ENCODE data around the gene RNASE13.
A peak's percentile ranks its signal among the peaks of the same experiment; 100 is the strongest.
"Not testable (repeated sequence)": the region's sequence is repeated elsewhere in the genome, so short reads cannot be mapped to it uniquely, and the experiment has no call there.

The RNASE13 gene

DNA sequence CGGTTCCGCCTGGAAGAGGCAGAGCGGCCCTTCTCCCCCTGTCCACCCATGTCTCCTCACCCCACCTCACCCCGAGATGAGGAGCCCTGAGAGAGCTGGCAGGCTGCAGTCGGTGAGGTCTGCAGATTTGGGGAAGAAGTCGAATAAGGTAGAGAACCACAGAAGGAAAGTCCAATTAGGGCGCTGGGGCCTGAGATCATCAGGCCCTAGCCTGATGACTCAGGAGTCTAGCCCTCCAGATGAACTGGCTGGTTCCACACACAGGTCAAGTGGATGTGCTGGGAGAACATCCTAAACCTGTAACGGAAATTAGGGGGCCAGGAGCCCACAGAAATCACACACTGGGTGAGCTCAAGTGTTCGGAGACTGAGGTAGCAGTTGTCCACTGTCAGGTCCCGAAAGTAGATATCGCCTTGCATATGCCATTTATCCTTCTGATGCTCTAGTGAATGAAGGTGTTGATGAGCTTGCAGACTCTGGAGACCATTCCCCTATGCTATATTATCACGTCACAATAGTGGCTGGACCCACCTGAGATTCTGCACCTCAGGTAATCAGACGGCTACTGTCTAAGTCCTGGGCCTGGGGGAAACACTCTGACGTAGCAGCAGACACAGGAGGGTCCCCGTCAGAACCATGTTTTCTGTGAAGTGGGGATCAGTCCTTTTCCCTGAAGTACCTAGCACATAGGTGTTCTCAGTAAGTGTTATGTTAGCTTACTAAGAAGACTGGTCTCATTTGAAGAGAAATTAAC lies 45.7 kb downstream of the RNASE13 start:
- no peak for DNase-seq (ENCODE audit: low read depth)

DNA sequence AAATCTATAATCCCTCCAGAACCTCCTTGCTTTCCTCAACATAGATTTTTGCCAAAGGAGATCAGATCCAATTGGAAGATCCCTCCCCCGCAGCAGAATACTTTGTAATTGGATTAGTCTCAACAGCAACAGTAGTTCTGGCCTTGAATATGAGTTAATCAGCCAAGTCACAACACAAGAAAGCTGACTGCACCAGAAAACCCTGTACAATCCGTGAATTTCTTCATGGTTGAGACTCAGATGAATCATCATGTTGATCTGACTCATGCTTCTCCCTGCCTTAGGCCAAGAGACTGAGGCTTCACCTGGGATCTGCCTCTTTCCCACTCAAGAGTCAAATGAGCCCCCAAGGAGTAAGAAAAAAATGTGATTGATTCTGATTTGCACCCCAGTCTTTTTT lies 47.8 kb downstream of the RNASE13 start:
- DNase-seq (ENCODE audit: low read depth): peak; percentile 93

DNA sequence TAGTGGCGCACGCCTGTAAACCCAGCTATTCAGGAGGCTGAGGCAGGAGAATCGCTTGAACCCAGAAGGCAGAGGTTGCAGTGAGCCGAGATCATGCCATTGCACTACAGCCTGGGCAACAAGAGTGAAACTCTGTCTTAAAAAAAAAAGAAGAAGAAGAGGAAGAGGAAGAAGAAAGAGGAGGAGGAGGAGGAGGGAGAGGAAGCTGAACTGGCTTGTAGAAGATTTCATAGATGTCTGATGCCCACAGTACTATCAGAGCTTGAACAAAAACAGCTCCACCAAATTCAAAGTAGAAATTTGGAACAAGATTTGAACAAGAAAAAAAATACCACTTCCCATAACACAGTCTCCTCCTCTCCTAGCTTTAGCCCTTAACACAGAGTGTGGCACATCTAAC lies 49.0 kb downstream of the RNASE13 start:
- DNase-seq (ENCODE audit: low read depth): not testable (repeated sequence)
